K562 (cell line): Measurements from ENCODE around the gene NUBPL. TPM values are rescaled to one million over a fixed set of nuclear protein-coding genes. Genes with fewer than 3 reads are reported as not detected.

ENCODE experiments used
- ATAC-seq: fragments of 200-7000 bp; cut with Tn5 transposase; 3 replicates; pipeline ENCODE4 v1.9.1; 2020; ENCODE audit warnings: moderate library complexity
- BruUV-seq: library from RNA; stranded (reverse); fragments of 400-500 nt; replicated peaks from 2 replicates; lab custom pipeline; 2021; lab: Mats Ljungman, UMichigan
- CTCF ChIA-PET: fragments of 300-600 bp; formaldehyde crosslinking; extraction: SDS; loops from one replicate; lab custom pipeline; 2021; ENCODE audit warnings: low intra/inter-chr PET ratio; lab: Yijun Ruan, JAX
- POLR2A ChIA-PET: fragments of 300-600, 350-650 bp; sonication (Branson Sonifier 250); formaldehyde crosslinking; extraction: SDS; loops from one replicate; lab custom pipeline; 2021; ENCODE audit warnings: antibody characterized with exemption, inconsistent platforms; lab: Yijun Ruan, JAX
- DNase-seq, 4 experiments: peaks; one replicate each; pipeline versions ENCODE4 v3.0.0 to v3.0.0-alpha.2; 2011 to 2018; ENCODE audit warnings: low spot score in 3 of 4, mixed read lengths in 3 of 4; ENCODE audit errors: extremely low read depth in 1 of 4
- FAIRE-seq: peaks from 2 replicates; lab custom pipeline; 2011; peaks lifted over from hg19 to GRCh38; lab: Jason Lieb, UNC
- H2AFZ ChIP-seq: 2 replicates; pipeline ENCODE4 v1.6.0; 2011; ENCODE audit warnings: low read depth, low read length, control low read depth, inconsistent platforms
- H3K27ac ChIP-seq: fragments of 200-600 bp; 3 replicates; pipeline ENCODE4 v1.8.0; 2011; ENCODE audit warnings: low read depth, mild to moderate bottlenecking, control low read depth, inconsistent platforms, low read length, moderate library complexity, mixed read lengths; ENCODE audit errors: extremely low read depth
- H3K27me3 ChIP-seq, 2 experiments: fragments of 300-600 bp in 1 of 2; 2 replicates in 1 of 2; 3 replicates in 1 of 2; pipeline versions ENCODE4 v1.6.0 to v1.8.0; 2011; ENCODE audit warnings: inconsistent platforms in 2 of 2, low read length in 2 of 2, mild to moderate bottlenecking in 1 of 2, mixed read lengths in 1 of 2, moderate library complexity in 1 of 2; ENCODE audit not compliant: control insufficient read depth in 2 of 2, insufficient read depth in 2 of 2
- H3K36me3 ChIP-seq: fragments of 300-600 bp; 3 replicates; pipeline ENCODE4 v1.8.0; 2011; ENCODE audit warnings: mild to moderate bottlenecking, low read length, inconsistent platforms; ENCODE audit not compliant: control insufficient read depth, insufficient read depth
- H3K4me1 ChIP-seq, 2 experiments: fragments of 200-600 bp in 1 of 2; replicated peaks in 1 of 2; 2 replicates in 1 of 2; 3 replicates in 1 of 2; pipeline versions ENCODE4 v1.5.1 to v1.8.0; 2011; ENCODE audit warnings: inconsistent platforms in 2 of 2, low read length in 2 of 2, mild to moderate bottlenecking in 1 of 2, mixed read lengths in 1 of 2, moderate library complexity in 1 of 2; ENCODE audit not compliant: control insufficient read depth in 2 of 2, insufficient read depth in 2 of 2
- H3K4me2 ChIP-seq: 2 replicates; pipeline ENCODE4 v1.6.1; 2011; ENCODE audit warnings: low read length, control low read depth, inconsistent platforms, mixed read lengths; ENCODE audit not compliant: insufficient read depth
- H3K4me3 ChIP-seq: fragments of 200-600 bp; sonication (generic), shearing (Covaris generic); 2 replicates; pipeline ENCODE4 v1.5.1; 2016; ENCODE audit warnings: control low read depth, inconsistent platforms
- H3K79me2 ChIP-seq: fragments of 200-600 bp; 3 replicates; pipeline ENCODE4 v1.8.0; 2011; ENCODE audit warnings: low read length, inconsistent platforms; ENCODE audit not compliant: control insufficient read depth, insufficient read depth
- H3K9ac ChIP-seq, 2 experiments: 2 replicates each; pipeline versions ENCODE4 v1.6.0 to v1.6.1; 2011; ENCODE audit warnings: low read depth in 2 of 2, low read length in 2 of 2, control low read depth in 1 of 2, inconsistent platforms in 1 of 2, mild to moderate bottlenecking in 1 of 2, mixed read lengths in 1 of 2; ENCODE audit not compliant: insufficient read depth in 1 of 2
- H3K9me1 ChIP-seq: one replicate; pipeline ENCODE4 v1.6.0; 2011; ENCODE audit warnings: inconsistent platforms, mild to moderate bottlenecking, low read length, moderate library complexity; ENCODE audit not compliant: control insufficient read depth, insufficient read depth
- H3K9me3 ChIP-seq: replicated peaks from 2 replicates; pipeline ENCODE4 v1.5.1; 2011; ENCODE audit warnings: low read depth, low read length, inconsistent platforms; ENCODE audit not compliant: control insufficient read depth, insufficient read depth
- H4K20me1 ChIP-seq: replicated peaks from 2 replicates; pipeline ENCODE4 v1.6.1; 2011; ENCODE audit warnings: low read length, inconsistent platforms, mixed read lengths; ENCODE audit not compliant: control insufficient read depth, insufficient read depth
- AFF4 ChIP-seq: sonication (generic); formaldehyde crosslinking; IDR thresholded peaks from 2 replicates; pipeline ENCODE4 v1.8.0; 2023; ENCODE audit warnings: mild to moderate bottlenecking, missing genetic modification reagents
- WGBS: fragments of 100-300 bp; shearing (Covaris generic); methylation state at CpG from one replicate; pipeline ENCODE4 v1.1.6; 2016; ENCODE audit warnings: low coverage, mixed read lengths; ENCODE audit not compliant: insufficient coverage; ENCODE audit errors: missing lambda C conversion rate; 5-methylcytosine and 5-hydroxymethylcytosine counted together
- in situ Hi-C: fragments of 300-500 bp; cut with MboI; formaldehyde crosslinking; loops from 4 replicates; pipeline ENCODE4 v1.15.0; 2018; ENCODE audit warnings: inconsistent platforms, mixed read lengths
- intact Hi-C: fragments of 100-400 bp; cut with micrococcal nuclease; formaldehyde crosslinking; loops from 2 replicates; pipeline ENCODE4 v1.14.2; 2022
- polyA plus RNA-seq, 8 experiments: library from polyadenylated mRNA; depleted of rRNA in 4 of 8; stranded (reverse) in 5 of 8; unstranded in 3 of 8; fragments of >200 nt; fragmentation: Nextera tagmentation in 2 of 8; fragmentation: Illumina TruSeq in 1 of 8; extraction: Ambion mirVana in 2 of 8; extraction: Trizol in 1 of 8; gene quantifications; 2 replicates each; pipeline versions ENCODE4 v1.2.1 to v1.2.3, GENCODE V29; 2011 to 2014; ENCODE audit warnings: inconsistent platforms in 1 of 8, missing spikeins in 1 of 8
- total RNA-seq, 7 experiments: library from RNA; depleted of rRNA in 6 of 7; stranded (reverse); fragments of >200 nt in 6 of 7; fragmentation: Illumina TruSeq in 2 of 7; extraction: Trizol in 2 of 7; gene quantifications; 2 replicates each; pipeline versions ENCODE4 v1.2.1 to v1.2.3, GENCODE V29; 2011 to 2021; ENCODE audit warnings: low replicate concordance in 1 of 7

Gene NUBPL
- total and polyA plus RNA-seq, 9 of the 15 experiments (the other 6 are each of a cell fraction or from before 2014, with no cell fraction given) = 3.2 to 8.7 (median 6.1) TPM

GRCh38 chr14:31740688-31741087, 179.5 kb downstream of the NUBPL start:
- no peak for FAIRE-seq

More at GRCh38 chr14:31740688-31741087, 179.5 kb downstream of the NUBPL start:
- no peaks in the 10 kb centered on the region for H4K20me1 ChIP-seq
- H3K9me3 ChIP-seq = no peaks in the 10 kb centered on the region
- no peak for TF ChIP-seq AFF4 (CRISPR knock-in tag)
- no peak overlapping the region for H3K27ac ChIP-seq
- no peak overlapping the region for H3K4me3 ChIP-seq
- WGBS = 0% methylated on average over 1 of the region's 1 CpG
- H3K36me3 ChIP-seq = no peaks in the 10 kb centered on the region
- H3K27me3 ChIP-seq = no peaks in the 10 kb centered on the region
- in situ Hi-C loops (no loop called here), intact Hi-C loops (no loop called here)
- BruUV-seq = no TSS peak
- no peak overlapping the region for H2AFZ ChIP-seq
- no peak for ATAC-seq
- no peak for DNase-seq
- no peaks in the 10 kb centered on the region for H3K9me1 ChIP-seq
- no peaks in the 10 kb centered on the region for H3K79me2 ChIP-seq
- no peak overlapping the region for H3K4me2 ChIP-seq
- POLR2A ChIA-PET = interaction anchor here (0.8 kb wide), 1 partner anchor 293 kb away, joined by 3 read pairs; no protein-coding TSS in a partner anchor
- CTCF ChIA-PET = no interaction called here
- no peak overlapping the region for H3K9ac ChIP-seq
- no peaks in the 10 kb centered on the region for H3K4me1 ChIP-seq
